ENCODE data around the gene ZPR1. TPM values are rescaled to one million over a fixed set of nuclear protein-coding genes. Genes with fewer than 3 reads are reported as not detected.

ZPR1 gene
- total RNA-seq, 2 experiments from 2014 or later: 117 to 118 TPM

DNA sequence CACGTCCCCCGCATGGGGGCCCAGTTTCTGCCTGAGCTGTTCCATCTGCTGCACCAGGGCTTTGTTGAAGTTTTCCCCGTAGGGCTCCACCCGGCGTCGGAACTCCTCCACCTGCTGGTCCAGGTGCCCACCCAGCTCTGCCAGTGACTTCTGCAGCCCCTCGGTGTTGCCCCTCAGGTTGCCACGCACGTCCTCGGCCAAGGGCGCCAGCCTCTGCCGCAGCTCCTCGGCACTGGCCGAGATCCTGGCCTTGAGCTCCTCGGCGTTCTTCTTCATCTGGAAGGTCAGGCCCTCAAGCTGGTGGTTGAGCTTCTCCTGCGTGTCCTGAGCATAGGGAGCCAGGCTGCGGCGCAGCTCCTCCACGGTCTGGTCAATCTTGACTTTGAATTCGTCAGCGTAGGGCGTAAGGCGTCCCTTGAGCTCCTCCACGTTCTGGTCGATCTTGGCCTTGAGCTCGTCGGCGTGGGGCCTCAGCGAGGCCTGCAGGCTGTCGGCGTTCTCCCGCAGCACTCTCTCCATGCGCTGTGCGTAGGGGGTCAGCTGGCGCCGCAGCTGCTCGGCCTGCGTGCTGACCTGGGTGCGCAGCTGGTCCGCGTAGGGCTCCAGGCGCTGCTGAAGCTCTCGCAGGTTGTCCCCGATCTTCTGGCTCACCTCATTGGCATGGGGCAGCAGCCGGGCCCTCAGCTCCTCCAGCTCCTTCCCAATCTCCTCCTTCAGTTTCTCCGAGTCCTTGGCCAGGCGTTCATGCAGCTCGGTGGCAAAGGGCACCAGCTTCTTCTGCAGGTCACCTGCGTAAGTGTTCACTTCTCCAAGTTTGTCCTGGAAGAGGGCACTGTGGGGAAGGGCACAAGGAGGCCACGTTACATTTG lies 33.5 kb upstream of the ZPR1 start:
- no peak for ATAC-seq (ENCODE audit: poor library complexity)
- no peaks in the 10 kb centered on the region for H3K4me1 ChIP-seq (ENCODE audit: insufficient read depth, low read length)
- intact Hi-C loops (cut with DNase I, micrococcal nuclease): no loop called here

DNA sequence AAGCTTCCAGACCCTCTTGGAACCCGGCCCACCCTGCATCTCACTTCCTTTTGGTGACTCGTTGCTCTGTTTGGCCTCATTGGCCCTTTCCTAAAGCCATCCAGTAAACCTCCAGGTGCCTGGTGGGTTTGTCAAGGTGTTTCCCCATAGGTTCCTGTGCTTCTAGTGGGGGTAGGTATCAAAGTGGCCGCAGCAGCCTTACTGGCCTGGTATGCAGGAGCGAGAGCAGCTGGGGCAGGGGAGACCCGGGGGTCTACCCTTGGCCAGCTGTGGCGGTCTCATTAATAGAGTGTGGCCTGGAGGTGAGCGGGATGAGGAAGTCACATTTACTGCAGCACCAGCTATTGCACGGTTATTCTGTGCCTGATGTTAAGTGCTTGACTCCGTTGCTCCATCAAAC lies 31.2 kb upstream of the ZPR1 start:
- no peaks in the 10 kb centered on the region for H3K9me3 ChIP-seq (ENCODE audit: control insufficient read depth in 1 of 2, insufficient read depth in 1 of 2, low read length in 2 of 2)
- intact Hi-C loops (cut with DNase I, micrococcal nuclease): no loop called here
- H3K36me3 ChIP-seq (ENCODE audit: insufficient read depth, low read length): no peaks in the 10 kb centered on the region
- no peak overlapping the region for H3K27ac Mint-ChIP-seq
- H3K9me3 Mint-ChIP-seq: no peaks in the 10 kb centered on the region
- no peaks in the 10 kb centered on the region for H3K27me3 ChIP-seq (ENCODE audit: control insufficient read depth in 1 of 2, insufficient read depth in 2 of 2, low read length in 2 of 2)
- no peaks in the 10 kb centered on the region for H3K27me3 Mint-ChIP-seq
- TF ChIP-seq, protein P1, sequence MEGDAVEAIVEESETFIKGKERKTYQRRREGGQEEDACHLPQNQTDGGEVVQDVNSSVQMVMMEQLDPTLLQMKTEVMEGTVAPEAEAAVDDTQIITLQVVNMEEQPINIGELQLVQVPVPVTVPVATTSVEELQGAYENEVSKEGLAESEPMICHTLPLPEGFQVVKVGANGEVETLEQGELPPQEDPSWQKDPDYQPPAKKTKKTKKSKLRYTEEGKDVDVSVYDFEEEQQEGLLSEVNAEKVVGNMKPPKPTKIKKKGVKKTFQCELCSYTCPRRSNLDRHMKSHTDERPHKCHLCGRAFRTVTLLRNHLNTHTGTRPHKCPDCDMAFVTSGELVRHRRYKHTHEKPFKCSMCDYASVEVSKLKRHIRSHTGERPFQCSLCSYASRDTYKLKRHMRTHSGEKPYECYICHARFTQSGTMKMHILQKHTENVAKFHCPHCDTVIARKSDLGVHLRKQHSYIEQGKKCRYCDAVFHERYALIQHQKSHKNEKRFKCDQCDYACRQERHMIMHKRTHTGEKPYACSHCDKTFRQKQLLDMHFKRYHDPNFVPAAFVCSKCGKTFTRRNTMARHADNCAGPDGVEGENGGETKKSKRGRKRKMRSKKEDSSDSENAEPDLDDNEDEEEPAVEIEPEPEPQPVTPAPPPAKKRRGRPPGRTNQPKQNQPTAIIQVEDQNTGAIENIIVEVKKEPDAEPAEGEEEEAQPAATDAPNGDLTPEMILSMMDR (IDR thresholded peaks at IDR 0.05): no peak
- POLR2A ChIA-PET: no interaction called here
- no peak overlapping the region for H3K27ac ChIP-seq (ENCODE audit: low read depth in 1 of 2, low read length in 2 of 2)
- ATAC-seq (ENCODE audit: poor library complexity): no peak
- H3K4me1 Mint-ChIP-seq (ENCODE audit: low read depth): no peaks in the 10 kb centered on the region
- H3K4me3 ChIP-seq (ENCODE audit: low read length): no peak overlapping the region
- no peaks in the 10 kb centered on the region for H3K4me1 ChIP-seq (ENCODE audit: insufficient read depth, low read length)
- DNase-seq: no peak
- CTCF ChIA-PET: no interaction called here
- H3K36me3 Mint-ChIP-seq (ENCODE audit: low read depth): no peaks in the 10 kb centered on the region
- no peak overlapping the region for H3K4me3 Mint-ChIP-seq

More for the DNA sequence above, 33.5 kb upstream of the ZPR1 start:
- no peak overlapping the region for H3K27ac Mint-ChIP-seq
- H3K9me3 ChIP-seq (ENCODE audit: control insufficient read depth in 1 of 2, insufficient read depth in 1 of 2, low read length in 2 of 2): no peaks in the 10 kb centered on the region
- no peak for DNase-seq
- ChIA-PET CTCF (interaction anchor here (2.0 kb wide), 1 partner anchor 15 kb away, joined by 5 read pairs; no protein-coding TSS in a partner anchor), POLR2A (no interaction called here)
- no peaks in the 10 kb centered on the region for H3K36me3 ChIP-seq (ENCODE audit: insufficient read depth, low read length)
- H3K4me3 ChIP-seq (ENCODE audit: low read length): no peak overlapping the region
- H3K36me3 Mint-ChIP-seq (ENCODE audit: low read depth): no peaks in the 10 kb centered on the region
- H3K4me3 Mint-ChIP-seq: no peak overlapping the region
- H3K27me3 ChIP-seq (ENCODE audit: control insufficient read depth in 1 of 2, insufficient read depth in 2 of 2, low read length in 2 of 2): no peaks in the 10 kb centered on the region
- no peaks in the 10 kb centered on the region for H3K27me3 Mint-ChIP-seq
- no peaks in the 10 kb centered on the region for H3K9me3 Mint-ChIP-seq
- H3K4me1 Mint-ChIP-seq (ENCODE audit: low read depth): no peaks in the 10 kb centered on the region
- no peak overlapping the region for H3K27ac ChIP-seq (ENCODE audit: low read depth in 1 of 2, low read length in 2 of 2)
- TF ChIP-seq, protein P1 (IDR thresholded peaks at IDR 0.05): no peak

DNA sequence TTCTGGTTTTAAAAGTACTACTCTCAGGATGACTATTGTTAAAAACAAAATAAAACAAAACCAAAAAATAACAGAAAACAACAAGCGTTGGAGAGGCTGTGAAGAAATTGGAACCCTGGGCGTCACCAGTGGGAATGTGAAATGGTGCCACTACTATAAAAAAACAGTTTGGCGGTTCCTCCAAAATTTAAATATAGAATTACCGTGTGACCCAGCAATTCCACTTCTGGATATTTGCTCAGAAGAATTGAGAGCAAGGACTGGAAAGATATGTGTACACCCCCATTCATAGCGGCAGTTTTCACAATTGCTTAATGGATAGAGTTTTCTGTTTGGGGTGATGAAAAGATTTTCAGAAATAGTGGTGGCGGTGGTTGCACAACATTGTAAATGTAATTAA lies 26.7 kb upstream of the ZPR1 start:
- DNase-seq (no peak), ATAC-seq (ENCODE audit: poor library complexity) (no peak)
- Mint-ChIP-seq H3K27ac (no peak overlapping the region), H3K36me3 (ENCODE audit: low read depth) (no peaks in the 10 kb centered on the region), H3K9me3 (no peaks in the 10 kb centered on the region), H3K4me1 (ENCODE audit: low read depth) (no peaks in the 10 kb centered on the region), H3K4me3 (no peak overlapping the region), H3K27me3 (no peaks in the 10 kb centered on the region)
- Histone ChIP-seq H3K36me3 (ENCODE audit: insufficient read depth, low read length) (no peaks in the 10 kb centered on the region), H3K4me3 (ENCODE audit: low read length) (no peak overlapping the region), H3K27me3 (ENCODE audit: control insufficient read depth in 1 of 2, insufficient read depth in 2 of 2, low read length in 2 of 2) (no peaks in the 10 kb centered on the region), H3K4me1 (ENCODE audit: insufficient read depth, low read length) (no peaks in the 10 kb centered on the region), H3K27ac (ENCODE audit: low read depth in 1 of 2, low read length in 2 of 2) (no peak overlapping the region), H3K9me3 (ENCODE audit: control insufficient read depth in 1 of 2, insufficient read depth in 1 of 2, low read length in 2 of 2) (no peaks in the 10 kb centered on the region)
- TF ChIP-seq, protein P1 (IDR thresholded peaks at IDR 0.05): no peak
- ChIA-PET POLR2A (no interaction called here), CTCF (no interaction called here)
- intact Hi-C loops (cut with DNase I, micrococcal nuclease): no loop called here
